HepG2 (cell line): ENCODE results near the gene AMER1. TPM values are rescaled to one million over a fixed set of nuclear protein-coding genes. Genes with fewer than 3 reads are reported as not detected.

Source experiments
- ATAC-seq: fragments of 200-7000 bp; cut with Tn5 transposase; 3 replicates; pipeline ENCODE4 v1.9.1; 2020; ENCODE audit warnings: mild to moderate bottlenecking, moderate library complexity
- BruUV-seq: library from RNA; stranded (reverse); fragments of 400-500 nt; replicated peaks from 2 replicates; lab custom pipeline; 2021; lab: Mats Ljungman, UMichigan
- CTCF ChIA-PET: fragments of 300-600 bp; formaldehyde crosslinking; extraction: SDS; loops from one replicate; lab custom pipeline; 2021; ENCODE audit warnings: low total read pairs, inconsistent platforms, low intra/inter-chr PET ratio; lab: Yijun Ruan, JAX
- POLR2A ChIA-PET: fragments of 350-600 bp; sonication (Branson Sonifier 250); formaldehyde crosslinking; loops from one replicate; lab custom pipeline; 2020; ENCODE audit warnings: antibody characterized with exemption, inconsistent platforms; lab: Yijun Ruan, JAX
- DNase-seq: peaks from one replicate; pipeline ENCODE4 v3.0.0-alpha.2; 2015; ENCODE audit warnings: low spot score
- FAIRE-seq: peaks from 3 replicates; lab custom pipeline; 2011; peaks lifted over from hg19 to GRCh38; lab: Jason Lieb, UNC
- H2AFZ ChIP-seq: one replicate; pipeline ENCODE4 v1.6.1; 2011; ENCODE audit warnings: low read length, inconsistent platforms
- H3K27ac ChIP-seq: fragments of 300-600 bp; 3 replicates; pipeline ENCODE4 v1.8.0; 2011; ENCODE audit warnings: mixed run types, mild to moderate bottlenecking, mixed read lengths, low read length, inconsistent platforms; ENCODE audit not compliant: insufficient read depth; ENCODE audit errors: extremely low read length
- H3K27me3 ChIP-seq, 2 experiments: fragments of 200-600 bp in 1 of 2; 2 replicates in 1 of 2; 3 replicates in 1 of 2; pipeline versions ENCODE4 v1.6.0 to v1.8.0; 2011; ENCODE audit warnings: low read length in 2 of 2, mild to moderate bottlenecking in 2 of 2, moderate library complexity in 2 of 2, inconsistent platforms in 1 of 2; ENCODE audit not compliant: insufficient read depth in 2 of 2, control insufficient read depth in 1 of 2
- H3K36me3 ChIP-seq, 2 experiments: fragments of 200-600 bp in 1 of 2; replicated peaks in 1 of 2; 2 replicates in 1 of 2; 3 replicates in 1 of 2; pipeline versions ENCODE4 v1.5.1 to v1.8.0; 2011; ENCODE audit warnings: low read length in 2 of 2, inconsistent platforms in 1 of 2; ENCODE audit not compliant: insufficient read depth in 2 of 2, control insufficient read depth in 1 of 2
- H3K4me1 ChIP-seq: 2 replicates; pipeline ENCODE4 v1.5.1; 2012; ENCODE audit warnings: low read length, inconsistent platforms; ENCODE audit not compliant: insufficient read depth
- H3K4me2 ChIP-seq: 2 replicates; pipeline ENCODE4 v1.6.0; 2011; ENCODE audit warnings: low read depth, low read length, inconsistent platforms
- H3K4me3 ChIP-seq, 3 experiments: fragments of 200-600 bp in 1 of 3; sonication (generic), shearing (Covaris generic) in 1 of 3; replicated peaks in 1 of 3; 2 replicates each; pipeline ENCODE4 v1.5.1; 2011 to 2016; ENCODE audit warnings: low read length in 3 of 3, inconsistent platforms in 2 of 3, low read depth in 2 of 3, mild to moderate bottlenecking in 2 of 3, control low read depth in 1 of 3, mixed read lengths in 1 of 3; ENCODE audit not compliant: insufficient read depth in 1 of 3
- H3K79me2 ChIP-seq: one replicate; pipeline ENCODE4 v1.6.1; 2011; ENCODE audit warnings: low read length, inconsistent platforms; ENCODE audit not compliant: insufficient read depth
- H3K9ac ChIP-seq: 2 replicates; pipeline ENCODE4 v1.6.0; 2011; ENCODE audit warnings: mild to moderate bottlenecking, low read depth, low read length, inconsistent platforms; ENCODE audit not compliant: insufficient read depth
- H3K9me3 ChIP-seq: 2 replicates; pipeline ENCODE4 v1.5.1; 2012; ENCODE audit warnings: mild to moderate bottlenecking, low read length
- H4K20me1 ChIP-seq: 2 replicates; pipeline ENCODE4 v1.6.0; 2011; ENCODE audit warnings: inconsistent platforms, mild to moderate bottlenecking, low read length, moderate library complexity; ENCODE audit not compliant: insufficient read depth
- ARID2 ChIP-seq: sonication (generic); formaldehyde crosslinking; IDR thresholded peaks from 2 replicates; pipeline ENCODE4 v1.8.1; 2022; ENCODE audit warnings: mild to moderate bottlenecking, missing genetic modification reagents, borderline replicate concordance
- ATF7 ChIP-seq, 2 experiments: fragments of 450-650 bp in 1 of 2; sonication (generic) in 1 of 2; formaldehyde crosslinking in 1 of 2; IDR thresholded peaks; 2 replicates each; pipeline versions ENCODE4 v1.4.0 to v1.6.1; 2016 to 2020; ENCODE audit warnings: antibody characterized with exemption in 1 of 2, mild to moderate bottlenecking in 1 of 2, missing genetic modification reagents in 1 of 2
- HHEX ChIP-seq: IDR thresholded peaks from 2 replicates; pipeline ENCODE4 v1.6.1; 2016; ENCODE audit warnings: control low read depth
- ISX ChIP-seq: sonication (generic); formaldehyde crosslinking; conservative IDR thresholded peaks from 2 replicates; pipeline ENCODE4 v1.5.0; 2020; ENCODE audit warnings: missing genetic modification reagents
- MAFK ChIP-seq, 2 experiments: IDR thresholded peaks in 1 of 2; conservative IDR thresholded peaks in 1 of 2; 2 replicates each; pipeline ENCODE4 v1.6.1; 2011; ENCODE audit warnings: improper control_type of control experiment in 2 of 2, low read length in 2 of 2
- MIER3 ChIP-seq: IDR thresholded peaks from 2 replicates; pipeline ENCODE4 v1.6.1; 2016; ENCODE audit warnings: missing compliant biosample characterization, borderline replicate concordance
- MXD1 ChIP-seq: sonication (generic); formaldehyde crosslinking; IDR thresholded peaks from 2 replicates; pipeline ENCODE4 v1.4.0; 2020; ENCODE audit warnings: mild to moderate bottlenecking, missing genetic modification reagents
- NFKB2 ChIP-seq: sonication (generic); formaldehyde crosslinking; IDR thresholded peaks from 2 replicates; pipeline ENCODE4 v1.4.0; 2020; ENCODE audit warnings: missing genetic modification reagents, borderline replicate concordance
- NR2F6 ChIP-seq, 2 experiments: IDR thresholded peaks; 2 replicates each; pipeline ENCODE4 v1.6.1; 2016; ENCODE audit warnings: antibody characterized with exemption in 1 of 2, mild to moderate bottlenecking in 1 of 2
- THAP11 ChIP-seq: IDR thresholded peaks from 2 replicates; pipeline ENCODE4 v1.6.1; 2016; ENCODE audit warnings: missing biosample characterization, missing genetic modification reagents
- ZBTB43 ChIP-seq: sonication (generic); formaldehyde crosslinking; conservative IDR thresholded peaks from 2 replicates; pipeline ENCODE4 v1.4.0; 2020; ENCODE audit warnings: missing genetic modification reagents
- ZNF160 ChIP-seq: sonication (generic); formaldehyde crosslinking; IDR thresholded peaks from 2 replicates; pipeline ENCODE4 v1.8.0; 2022; ENCODE audit warnings: mild to moderate bottlenecking, inconsistent platforms, missing genetic modification reagents
- ZNF382 ChIP-seq: sonication (generic); formaldehyde crosslinking; IDR thresholded peaks from 2 replicates; pipeline ENCODE4 v1.5.0; 2020; ENCODE audit warnings: missing genetic modification reagents, mild to moderate bottlenecking, borderline replicate concordance
- ZNF44 ChIP-seq: sonication (generic); formaldehyde crosslinking; IDR thresholded peaks from 2 replicates; pipeline ENCODE4 v1.5.1; 2020; ENCODE audit warnings: mild to moderate bottlenecking, missing genetic modification reagents
- ZNF510 ChIP-seq: sonication (generic); formaldehyde crosslinking; IDR thresholded peaks from 2 replicates; pipeline ENCODE4 v1.4.0; 2020; ENCODE audit warnings: low read depth, mild to moderate bottlenecking, missing genetic modification reagents
- ZNF512 ChIP-seq: sonication (generic); formaldehyde crosslinking; IDR thresholded peaks from 2 replicates; pipeline ENCODE4 v1.4.0; 2020; ENCODE audit warnings: mild to moderate bottlenecking, missing genetic modification reagents
- ZNF614 ChIP-seq: IDR thresholded peaks from 2 replicates; pipeline ENCODE4 v1.6.1; 2018; ENCODE audit warnings: missing biosample characterization, missing genetic modification reagents, inconsistent platforms, borderline replicate concordance
- ZNF761 ChIP-seq: sonication (generic); formaldehyde crosslinking; conservative IDR thresholded peaks from 2 replicates; pipeline ENCODE4 v1.4.0; 2020; ENCODE audit warnings: mild to moderate bottlenecking, missing genetic modification reagents
- ZNF780A ChIP-seq: sonication (generic); formaldehyde crosslinking; IDR thresholded peaks from 2 replicates; pipeline ENCODE4 v1.8.0; 2022; ENCODE audit warnings: mild to moderate bottlenecking, missing genetic modification reagents, moderate library complexity
- ZSCAN9 ChIP-seq: IDR thresholded peaks from 2 replicates; pipeline ENCODE4 v1.6.1; 2016; ENCODE audit warnings: borderline replicate concordance
- in situ Hi-C: cut with HindIII; loops from 2 replicates; pipeline ENCODE4 v1.10.0; 2017; ENCODE audit warnings: low pct_unique_long_range_greater_than_20kb; ENCODE audit not compliant: extremely low pct_ligation_motif_present
- intact Hi-C: fragments of 100-400 bp; cut with micrococcal nuclease; formaldehyde crosslinking; loops from one replicate; pipeline ENCODE4 v1.10.0; 2022; ENCODE audit not compliant: unreplicated experiment
- polyA plus RNA-seq, 8 experiments: library from polyadenylated mRNA; depleted of rRNA in 3 of 8; stranded (reverse) in 7 of 8; unstranded in 1 of 8; fragments of >200 nt; fragmentation: Illumina TruSeq in 4 of 8; extraction: Trizol in 4 of 8; gene quantifications; 2 replicates each; pipeline versions ENCODE4 v1.2.1 to v1.2.3, GENCODE V29; 2011 to 2016; ENCODE audit warnings: low read depth in 4 of 8, missing spikeins in 1 of 8, mixed read lengths in 1 of 8; ENCODE audit not compliant: insufficient read depth in 1 of 8
- total RNA-seq, 5 experiments: library from RNA; depleted of rRNA; stranded (reverse); fragments of >200 nt; fragmentation: Illumina TruSeq; extraction: Trizol; gene quantifications; 2 replicates each; pipeline ENCODE4 v1.2.3, GENCODE V29; 2016; ENCODE audit warnings: low read depth in 1 of 5

AMER1 gene
- total and polyA plus RNA-seq, 2 of the 13 experiments (the other 11 are each of a cell fraction or from before 2014, with no cell fraction given) = 2.8 to 10.8 TPM

GRCh38 chrX:64151911-64152310 is 53.6 kb downstream of the AMER1 start:
- no TSS peak for BruUV-seq
- no peaks in the 10 kb centered on the region for H3K27me3 ChIP-seq
- H2AFZ ChIP-seq = no peak overlapping the region
- H3K4me3 ChIP-seq = no peak overlapping the region
- in situ Hi-C loops = no loop called here
- DNase-seq = no peak
- H3K36me3 ChIP-seq = no peaks in the 10 kb centered on the region
- H3K79me2 ChIP-seq = no peaks in the 10 kb centered on the region
- H3K4me2 ChIP-seq = no peak overlapping the region
- H3K4me1 ChIP-seq = no peaks in the 10 kb centered on the region
- H4K20me1 ChIP-seq = no peaks in the 10 kb centered on the region
- H3K9ac ChIP-seq = no peak overlapping the region
- CTCF ChIA-PET = no interaction called here
- TF ChIP-seq ZNF614 = no peak
- no peak for TF ChIP-seq ARID2
- TF ChIP-seq ZNF160 = no peak
- no peak for TF ChIP-seq ISX (CRISPR knock-in tag)
- no peak for TF ChIP-seq ZNF512 (CRISPR knock-in tag)
- TF ChIP-seq ZBTB43 (CRISPR knock-in tag) = no peak
- no peak for TF ChIP-seq ZNF510
- TF ChIP-seq MAFK (conservative IDR thresholded peaks at IDR 0.05 in 1 of 2, IDR thresholded peaks at IDR 0.05 in 1 of 2; ENCODE audit: low read length in 2 of 2) = no peak
- TF ChIP-seq ATF7 (IDR thresholded peaks at IDR 0.05) = no peak
- no peak for TF ChIP-seq ATF7 (CRISPR knock-in tag; IDR thresholded peaks at IDR 0.05)
- TF ChIP-seq HHEX (CRISPR knock-in tag) = no peak
- TF ChIP-seq ZNF382 = no peak
- no peak for TF ChIP-seq NR2F6 (IDR thresholded peaks at IDR 0.05)
- TF ChIP-seq NR2F6 (CRISPR knock-in tag; IDR thresholded peaks at IDR 0.05) = no peak
- no peak for TF ChIP-seq ZNF780A (CRISPR knock-in tag)
- TF ChIP-seq MXD1 (CRISPR knock-in tag) = no peak
- TF ChIP-seq MIER3 (CRISPR knock-in tag) = no peak
- no peak for TF ChIP-seq ZSCAN9 (CRISPR knock-in tag)
- no peak for TF ChIP-seq THAP11
- TF ChIP-seq ZNF761 (CRISPR knock-in tag) = no peak
- no peak for TF ChIP-seq NFKB2 (CRISPR knock-in tag)
- no peak for TF ChIP-seq ZNF44 (CRISPR knock-in tag)
- TF ChIP-seq, all 625 proteins: peak for 0
- no peak for ATAC-seq
- POLR2A ChIA-PET = no interaction called here
- FAIRE-seq = no peak
- Histone ChIP-seq H3K27ac (no peak overlapping the region), H3K9me3 (no peaks in the 10 kb centered on the region)
- intact Hi-C loops = loop anchor here (2.0 kb wide), 1 partner anchor 55 kb away; no protein-coding TSS in a partner anchor
